Loucy (cell line): ENCODE results near the gene STH.

Source experiments
- EZH2phosphoT487 ChIP-seq: fragments of 200-600 bp; IDR thresholded peaks from 2 replicates; pipeline ENCODE4 v1.6.1; 2018; ENCODE audit warnings: antibody characterized with exemption, mild to moderate bottlenecking, moderate library complexity, borderline replicate concordance
- TF ChIP-seq, protein P1 (sequence below): fragments of 200-600 bp; sonication (generic); conservative IDR thresholded peaks from 2 replicates; pipeline ENCODE4 v1.5.1; 2014; ENCODE audit warnings: mild to moderate bottlenecking, antibody characterized with exemption, low read length

- TF ChIP-seq, protein P1, sequence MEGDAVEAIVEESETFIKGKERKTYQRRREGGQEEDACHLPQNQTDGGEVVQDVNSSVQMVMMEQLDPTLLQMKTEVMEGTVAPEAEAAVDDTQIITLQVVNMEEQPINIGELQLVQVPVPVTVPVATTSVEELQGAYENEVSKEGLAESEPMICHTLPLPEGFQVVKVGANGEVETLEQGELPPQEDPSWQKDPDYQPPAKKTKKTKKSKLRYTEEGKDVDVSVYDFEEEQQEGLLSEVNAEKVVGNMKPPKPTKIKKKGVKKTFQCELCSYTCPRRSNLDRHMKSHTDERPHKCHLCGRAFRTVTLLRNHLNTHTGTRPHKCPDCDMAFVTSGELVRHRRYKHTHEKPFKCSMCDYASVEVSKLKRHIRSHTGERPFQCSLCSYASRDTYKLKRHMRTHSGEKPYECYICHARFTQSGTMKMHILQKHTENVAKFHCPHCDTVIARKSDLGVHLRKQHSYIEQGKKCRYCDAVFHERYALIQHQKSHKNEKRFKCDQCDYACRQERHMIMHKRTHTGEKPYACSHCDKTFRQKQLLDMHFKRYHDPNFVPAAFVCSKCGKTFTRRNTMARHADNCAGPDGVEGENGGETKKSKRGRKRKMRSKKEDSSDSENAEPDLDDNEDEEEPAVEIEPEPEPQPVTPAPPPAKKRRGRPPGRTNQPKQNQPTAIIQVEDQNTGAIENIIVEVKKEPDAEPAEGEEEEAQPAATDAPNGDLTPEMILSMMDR, result no peak
- no peak for TF ChIP-seq EZH2phosphoT487
Measured at GRCh38 chr17:46029627-46030026, 30.6 kb downstream of the STH start.
